CD4-positive, alpha-beta T cell treated with Interferon alpha-2 for 1 hour (primary cell): ENCODE data around the gene OR4C16.

Source experiments
- DNase-seq, 2 donors: peaks; one replicate each; pipeline ENCODE4 v3.0.0-alpha.2; 2020 to 2022

OR4C16 gene, protein sequence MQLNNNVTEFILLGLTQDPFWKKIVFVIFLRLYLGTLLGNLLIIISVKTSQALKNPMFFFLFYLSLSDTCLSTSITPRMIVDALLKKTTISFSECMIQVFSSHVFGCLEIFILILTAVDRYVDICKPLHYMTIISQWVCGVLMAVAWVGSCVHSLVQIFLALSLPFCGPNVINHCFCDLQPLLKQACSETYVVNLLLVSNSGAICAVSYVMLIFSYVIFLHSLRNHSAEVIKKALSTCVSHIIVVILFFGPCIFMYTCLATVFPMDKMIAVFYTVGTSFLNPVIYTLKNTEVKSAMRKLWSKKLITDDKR

DNA sequence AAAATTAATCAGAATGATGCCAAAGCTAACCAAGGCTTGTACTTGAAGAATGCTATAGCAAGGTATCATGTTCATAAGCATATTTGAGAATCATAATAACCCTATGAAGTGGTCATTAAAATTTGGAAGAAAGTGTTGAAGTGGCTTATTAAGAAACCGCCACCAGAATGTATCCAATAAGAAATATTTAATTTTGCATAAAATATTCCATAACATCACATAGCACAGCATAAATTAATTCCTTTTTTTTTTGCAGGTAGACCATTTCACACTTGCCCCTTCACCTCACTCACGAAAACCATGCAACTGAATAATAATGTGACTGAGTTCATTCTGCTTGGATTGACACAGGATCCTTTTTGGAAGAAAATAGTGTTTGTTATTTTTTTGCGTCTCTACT, at the start of gene OR4C16:
Gene OR4C16, plus strand, starts transcription at position 301 of the 400 bp plus-strand sequence. Its CDS starts 0 bp downstream, at position 301.
- no peak for DNase-seq

DNA sequence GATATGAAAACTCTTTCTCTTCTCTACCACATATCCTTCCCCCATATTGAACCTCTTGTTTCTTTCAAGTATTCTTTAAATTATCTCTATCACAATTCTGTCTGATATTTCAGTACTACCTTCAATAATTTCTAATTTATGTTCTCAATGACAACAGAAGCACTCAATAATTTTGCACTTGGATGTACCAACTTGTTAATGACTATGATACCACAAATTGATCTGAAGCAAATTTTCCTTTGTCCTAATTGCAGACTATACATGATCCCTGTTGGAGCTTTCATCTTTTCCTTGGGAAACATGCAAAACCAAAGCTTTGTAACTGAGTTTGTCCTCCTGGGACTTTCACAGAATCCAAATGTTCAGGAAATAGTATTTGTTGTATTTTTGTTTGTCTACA, 17.8 kb upstream of the OR4C16 start, which contains the start of gene OR4C15:
Gene OR4C15, plus strand, starts transcription at position 301 of the 400 bp plus-strand sequence. Its CDS starts 0 bp downstream, at position 301.
- DNase-seq, result no peak

DNA sequence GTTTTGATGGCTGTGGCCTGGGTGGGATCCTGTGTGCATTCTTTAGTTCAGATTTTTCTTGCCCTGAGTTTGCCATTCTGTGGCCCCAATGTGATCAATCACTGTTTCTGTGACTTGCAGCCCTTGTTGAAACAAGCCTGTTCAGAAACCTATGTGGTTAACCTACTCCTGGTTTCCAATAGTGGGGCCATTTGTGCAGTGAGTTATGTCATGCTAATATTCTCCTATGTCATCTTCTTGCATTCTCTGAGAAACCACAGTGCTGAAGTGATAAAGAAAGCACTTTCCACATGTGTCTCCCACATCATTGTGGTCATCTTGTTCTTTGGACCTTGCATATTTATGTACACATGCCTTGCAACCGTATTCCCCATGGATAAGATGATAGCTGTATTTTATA, 620 bp downstream of the OR4C16 start:
- DNase-seq, result no peak

DNA sequence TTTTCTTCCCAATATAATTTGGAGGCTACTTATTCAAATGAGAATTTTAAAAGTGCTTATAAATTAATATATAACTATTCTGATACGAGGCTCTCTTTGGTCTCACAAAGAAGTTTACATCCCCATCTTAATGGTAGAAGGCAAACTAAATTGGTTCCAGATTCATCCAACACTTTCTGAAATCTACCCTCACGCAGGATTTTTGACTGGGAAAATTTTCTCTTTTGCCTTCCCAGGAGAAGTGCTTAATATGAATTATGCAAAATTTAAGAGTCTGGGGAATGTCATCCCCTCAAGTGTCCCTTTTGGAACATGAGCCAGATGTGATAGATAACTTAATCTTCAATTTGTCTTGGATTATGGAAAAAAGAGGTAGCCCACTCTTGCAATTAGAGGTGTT, 35.6 kb downstream of the OR4C16 start, which contains the start of gene OR4C11:
Gene OR4C11, minus strand, starts transcription at position 101 of the 400 bp plus-strand sequence. CDS start 3,272 bp downstream, outside the sequence.
- DNase-seq, result no peak
